Measurements from ENCODE around the gene SLC24A2. TPM values are rescaled to one million over a fixed set of nuclear protein-coding genes. Genes with fewer than 3 reads are reported as not detected.

The SLC24A2 gene
- total RNA-seq, 1 donor = not detected

GRCh38 chr9:19754921-19755320 lies 33.9 kb downstream of the SLC24A2 start:
- Histone ChIP-seq H3K4me3 (ENCODE audit: insufficient read depth, low read length) (no peak overlapping the region), H2AFZ (ENCODE audit: low read length) (no peak overlapping the region), H3K4me1 (ENCODE audit: insufficient read depth, low read length) (no peaks in the 10 kb centered on the region), H3K27ac (ENCODE audit: low read depth, low read length) (no peak overlapping the region), H3K36me3 (ENCODE audit: insufficient read depth, low read length) (no peaks in the 10 kb centered on the region), H3K4me2 (ENCODE audit: insufficient read depth, low read length) (no peak overlapping the region), H3K79me2 (ENCODE audit: insufficient read depth, low read length) (no peaks in the 10 kb centered on the region), H3K27me3 (ENCODE audit: insufficient read depth, low read length) (no peaks in the 10 kb centered on the region), H4K20me1 (ENCODE audit: insufficient read depth, low read length) (no peaks in the 10 kb centered on the region), H3K9me3 (ENCODE audit: low read depth, low read length) (no peaks in the 10 kb centered on the region)
- TF ChIP-seq CTCF (IDR thresholded peaks at IDR 0.05; ENCODE audit: extremely low read depth, low read depth, low read length) = no peak
- no peak for DNase-seq (ENCODE audit: insufficient read length, low spot score, missing footprints)

DNA sequence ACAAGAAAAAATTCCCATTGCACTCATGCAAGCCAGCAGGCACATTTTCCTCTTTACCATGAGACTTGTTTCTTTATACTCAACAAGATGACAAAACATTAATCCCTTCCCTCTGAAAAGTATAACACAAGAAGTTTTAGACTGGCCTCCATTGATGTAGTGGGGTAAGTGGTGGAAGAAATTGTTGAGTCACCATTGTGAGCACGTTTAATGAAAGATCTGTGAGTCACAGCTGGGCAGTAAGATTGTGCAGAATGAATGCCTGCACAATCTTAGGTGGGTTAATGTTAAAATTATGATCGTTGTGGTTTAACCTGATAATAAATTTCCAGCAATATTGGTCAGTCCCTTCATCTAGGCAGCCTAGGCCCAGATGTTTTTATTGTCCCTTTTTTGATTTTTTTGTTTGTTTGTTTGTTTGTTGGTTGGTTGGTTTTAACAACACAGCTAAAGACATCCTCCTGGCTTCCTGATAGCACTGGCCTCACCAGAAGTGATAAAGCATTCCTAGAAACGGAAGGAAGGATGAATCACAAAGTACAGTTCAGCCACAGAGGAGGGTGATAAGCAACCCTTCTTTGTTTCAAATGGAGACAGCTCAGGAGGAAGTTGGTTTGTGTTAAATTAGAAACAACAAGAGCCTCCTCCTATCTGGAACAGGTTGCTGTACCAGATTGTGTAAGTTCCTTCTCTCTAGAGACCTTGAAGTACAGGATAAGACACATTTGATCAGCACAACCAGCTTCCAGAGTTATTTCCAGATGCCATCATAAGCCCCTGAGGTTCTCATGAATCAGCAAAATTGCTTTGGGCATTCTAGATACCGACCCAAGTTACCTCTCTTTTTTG lies 40.3 kb downstream of the SLC24A2 start:
- H3K4me1 ChIP-seq (ENCODE audit: insufficient read depth, low read length) = no peaks in the 10 kb centered on the region
- no peaks in the 10 kb centered on the region for H3K36me3 ChIP-seq (ENCODE audit: insufficient read depth, low read length)
- DNase-seq (ENCODE audit: insufficient read length, low spot score, missing footprints) = no peak
- no peak overlapping the region for H3K4me3 ChIP-seq (ENCODE audit: insufficient read depth, low read length)
- H3K27me3 ChIP-seq (ENCODE audit: insufficient read depth, low read length) = no peaks in the 10 kb centered on the region
- no peak for TF ChIP-seq CTCF (IDR thresholded peaks at IDR 0.05; ENCODE audit: extremely low read depth, low read depth, low read length)
- no peak overlapping the region for H2AFZ ChIP-seq (ENCODE audit: low read length)
- H3K4me2 ChIP-seq (ENCODE audit: insufficient read depth, low read length) = no peak overlapping the region
- no peaks in the 10 kb centered on the region for H4K20me1 ChIP-seq (ENCODE audit: insufficient read depth, low read length)
- no peaks in the 10 kb centered on the region for H3K79me2 ChIP-seq (ENCODE audit: insufficient read depth, low read length)
- H3K27ac ChIP-seq (ENCODE audit: low read depth, low read length) = no peak overlapping the region
- H3K9me3 ChIP-seq (ENCODE audit: low read depth, low read length) = no peaks in the 10 kb centered on the region

GRCh38 chr9:19746223-19746622 lies 42.6 kb downstream of the SLC24A2 start:
- Histone ChIP-seq H3K27me3 (ENCODE audit: insufficient read depth, low read length) (no peaks in the 10 kb centered on the region), H3K4me1 (ENCODE audit: insufficient read depth, low read length) (no peaks in the 10 kb centered on the region), H4K20me1 (ENCODE audit: insufficient read depth, low read length) (no peaks in the 10 kb centered on the region), H3K36me3 (ENCODE audit: insufficient read depth, low read length) (no peaks in the 10 kb centered on the region), H3K79me2 (ENCODE audit: insufficient read depth, low read length) (no peaks in the 10 kb centered on the region), H3K9me3 (ENCODE audit: low read depth, low read length) (no peaks in the 10 kb centered on the region), H3K4me2 (ENCODE audit: insufficient read depth, low read length) (no peak overlapping the region), H2AFZ (ENCODE audit: low read length) (no peak overlapping the region), H3K4me3 (ENCODE audit: insufficient read depth, low read length) (no peak overlapping the region), H3K27ac (ENCODE audit: low read depth, low read length) (no peak overlapping the region)
- DNase-seq (ENCODE audit: insufficient read length, low spot score, missing footprints) = no peak
- TF ChIP-seq CTCF (IDR thresholded peaks at IDR 0.05; ENCODE audit: extremely low read depth, low read depth, low read length) = no peak

DNA sequence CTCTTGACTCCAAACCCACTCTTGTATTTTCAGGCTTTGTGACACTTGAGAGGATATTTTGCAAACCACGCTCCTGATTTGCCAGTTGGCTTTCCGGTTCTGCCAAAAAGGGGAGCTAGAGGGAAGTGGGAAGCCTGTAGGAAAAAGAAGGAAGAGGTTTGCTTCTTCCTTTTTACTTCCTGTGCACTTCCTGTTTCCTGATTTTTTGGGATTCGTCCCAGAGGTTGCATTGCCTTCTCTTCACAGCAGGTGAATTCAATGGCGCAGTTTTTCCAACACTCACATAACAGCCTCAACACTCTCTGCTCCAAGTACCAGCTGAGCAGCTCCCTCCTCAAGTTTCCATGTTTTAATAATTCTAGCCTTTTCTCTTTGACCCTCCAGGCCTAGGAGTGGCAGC lies 47.7 kb downstream of the SLC24A2 start:
- TF ChIP-seq CTCF (IDR thresholded peaks at IDR 0.05; ENCODE audit: extremely low read depth, low read depth, low read length) = no peak
- DNase-seq (ENCODE audit: insufficient read length, low spot score, missing footprints) = no peak
- no peak overlapping the region for H3K4me3 ChIP-seq (ENCODE audit: insufficient read depth, low read length)
- no peak overlapping the region for H2AFZ ChIP-seq (ENCODE audit: low read length)
- no peaks in the 10 kb centered on the region for H4K20me1 ChIP-seq (ENCODE audit: insufficient read depth, low read length)
- no peak overlapping the region for H3K27ac ChIP-seq (ENCODE audit: low read depth, low read length)
- no peaks in the 10 kb centered on the region for H3K36me3 ChIP-seq (ENCODE audit: insufficient read depth, low read length)
- H3K4me2 ChIP-seq (ENCODE audit: insufficient read depth, low read length) = no peak overlapping the region
- no peaks in the 10 kb centered on the region for H3K9me3 ChIP-seq (ENCODE audit: low read depth, low read length)
- H3K4me1 ChIP-seq (ENCODE audit: insufficient read depth, low read length) = no peaks in the 10 kb centered on the region
- no peaks in the 10 kb centered on the region for H3K27me3 ChIP-seq (ENCODE audit: insufficient read depth, low read length)
- H3K79me2 ChIP-seq (ENCODE audit: insufficient read depth, low read length) = no peaks in the 10 kb centered on the region
